GM21576 (cell line): ENCODE data around the gene SPEF1.
A peak's percentile ranks its signal among the peaks of the same experiment; 100 is the strongest.
"Not testable (repeated sequence)": the region's sequence is repeated elsewhere in the genome, so short reads cannot be mapped to it uniquely, and the experiment has no call there.

Source experiments
- ATAC-seq: cut with Tn5 transposase; IDR thresholded peaks from one replicate; pipeline ENCODE4 v1.9.1; 2021; ENCODE audit warnings: mild to moderate bottlenecking, moderate library complexity; ENCODE audit not compliant: unreplicated experiment

The SPEF1 gene

GRCh38 chr20:3789201-3789600 lies 8.0 kb upstream of the SPEF1 start:
- not testable (repeated sequence) for ATAC-seq

- ATAC-seq = no peak
These were observed 7.5 kb upstream of the SPEF1 start for GRCh38 chr20:3788685-3789155.

DNA sequence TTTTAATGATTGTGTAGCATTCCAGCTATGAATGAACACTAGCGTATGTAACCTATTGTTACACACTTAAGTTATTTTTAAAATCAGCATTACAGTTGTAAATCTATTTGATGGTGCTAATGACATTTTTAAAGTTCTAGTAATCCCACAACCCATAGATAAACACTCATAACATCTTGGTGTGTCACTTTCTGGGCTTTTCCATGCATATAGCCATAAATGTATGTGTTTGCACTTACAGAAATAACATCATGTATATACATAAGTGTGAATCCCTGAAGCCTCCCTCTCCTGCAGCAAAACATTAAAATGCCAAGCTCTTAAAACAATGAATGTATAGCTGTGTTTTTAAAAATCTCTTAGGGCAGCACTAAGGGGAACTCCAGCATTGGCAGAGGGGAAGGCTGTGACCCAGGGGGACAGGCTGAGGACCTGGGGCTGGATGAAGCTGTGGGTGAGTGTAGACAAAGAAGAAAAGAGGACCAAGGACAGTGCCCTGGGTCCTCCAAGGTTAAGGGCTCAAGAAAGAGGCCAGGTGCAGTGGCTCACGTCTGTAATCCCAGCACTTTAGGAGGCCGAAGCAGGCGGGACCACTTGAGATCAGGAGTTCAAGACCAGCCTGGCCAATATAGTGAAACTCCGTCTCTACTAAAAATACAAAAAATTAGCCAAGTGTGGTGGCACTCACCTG lies 6.2 kb upstream of the SPEF1 start:
- ATAC-seq = no peak

GRCh38 chr20:3786665-3787323 lies 5.5 kb upstream of the SPEF1 start, which contains the start of gene CENPB:
Gene CENPB (minus strand): TSS chr20:3786740. CDS start chr20:3786483, 257 bp downstream.
- ATAC-seq = peak; percentile 80

GRCh38 chr20:3786126-3786484 lies 4.9 kb upstream of the SPEF1 start:
- ATAC-seq = no peak

DNA sequence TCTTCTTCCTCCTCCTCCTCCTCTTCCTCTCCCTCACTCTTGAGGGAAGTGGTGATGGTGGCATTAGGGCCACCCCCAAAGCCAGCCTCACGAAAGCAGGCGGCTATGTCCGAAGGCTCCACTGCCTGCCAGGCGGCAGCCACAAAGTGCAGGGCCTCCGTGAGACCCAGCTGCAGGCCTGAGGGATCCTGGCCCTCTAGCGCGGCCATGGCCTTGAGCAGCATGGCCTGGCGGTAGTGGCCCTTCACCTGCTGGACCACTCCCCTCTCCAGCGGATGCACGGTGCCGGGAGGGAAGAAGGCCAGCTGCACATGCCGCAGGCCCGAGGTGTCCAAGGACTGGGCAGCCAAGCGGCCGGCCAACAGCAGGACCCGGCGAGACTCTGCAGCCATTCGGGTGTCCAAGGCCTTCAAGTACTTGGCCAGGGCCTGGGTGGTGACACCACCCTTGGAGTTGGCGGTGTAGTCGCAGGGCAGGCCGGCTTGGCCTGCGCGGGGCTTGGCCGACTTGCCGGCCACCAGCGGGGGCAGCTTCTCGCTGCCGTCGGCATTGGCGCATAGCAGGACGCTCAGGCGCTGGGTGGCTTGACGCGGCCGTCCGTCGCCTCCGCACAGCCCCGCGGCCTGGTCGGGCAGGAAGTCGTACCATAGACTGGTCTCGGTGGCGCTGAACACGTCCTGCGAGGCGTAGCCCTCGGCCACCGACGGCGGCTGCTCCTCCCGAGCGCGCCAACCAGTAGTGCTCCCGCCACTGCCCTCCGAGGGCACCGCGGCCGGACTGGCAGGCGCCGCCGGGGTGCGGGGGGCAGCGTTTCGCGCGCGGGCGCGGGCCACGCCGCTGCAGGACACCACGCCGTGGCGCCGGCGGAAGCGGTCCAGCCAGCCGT lies 4.2 kb upstream of the SPEF1 start:
- no peak for ATAC-seq

DNA sequence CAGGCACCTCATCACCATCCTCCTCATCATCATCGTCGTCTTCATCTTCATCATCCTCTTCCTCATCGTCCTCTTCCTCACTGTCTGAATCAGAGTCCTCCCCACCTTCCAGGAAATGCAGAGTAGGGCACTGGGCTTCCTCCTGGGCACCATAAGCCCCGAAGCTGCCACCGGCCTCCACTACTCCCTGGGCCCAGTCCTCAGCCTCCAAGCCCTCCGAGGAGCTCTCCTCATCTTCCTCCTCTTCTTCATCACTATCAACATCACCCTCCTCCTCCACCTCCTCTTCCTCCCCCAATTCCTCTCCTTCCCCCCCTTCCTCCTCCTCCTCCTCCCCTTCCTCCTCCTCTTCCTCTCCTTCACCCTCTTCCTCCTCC lies 3.6 kb upstream of the SPEF1 start:
- no peak for ATAC-seq

DNA sequence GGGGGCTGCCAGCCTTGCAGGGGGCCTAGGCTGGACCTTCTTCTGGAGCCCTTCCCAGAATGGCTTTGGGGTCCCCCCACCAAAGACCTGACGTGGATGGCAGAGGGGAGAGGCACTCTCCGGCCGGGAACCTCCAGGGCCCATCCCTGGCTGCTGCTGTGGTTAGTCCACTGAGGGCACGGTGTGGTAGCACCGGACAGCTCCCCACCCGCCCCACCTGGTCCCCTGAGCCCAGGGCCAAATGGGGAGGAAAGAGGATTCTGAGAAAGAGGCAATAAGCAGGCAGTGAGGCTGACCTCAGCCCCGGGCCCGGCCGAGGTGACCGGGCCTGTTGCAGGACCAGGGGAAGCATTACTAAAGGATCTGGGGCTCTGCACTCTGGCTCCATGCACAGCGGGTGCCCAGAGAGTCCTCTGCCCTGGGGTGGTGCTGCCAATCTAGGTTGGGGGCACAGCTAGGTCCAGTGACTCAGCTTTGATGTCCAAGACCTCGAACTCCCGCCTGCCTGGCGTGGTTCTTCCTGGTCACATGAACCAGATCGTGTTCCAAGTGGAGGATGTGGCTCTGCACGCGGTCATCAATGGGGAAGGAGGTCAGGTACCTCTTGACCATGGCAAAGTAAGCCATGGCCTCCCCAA lies 3.1 kb upstream of the SPEF1 start:
- ATAC-seq = no peak

- no peak for ATAC-seq
These were observed 2.4 kb upstream of the SPEF1 start for GRCh38 chr20:3783511-3784195.

- ATAC-seq = no peak
These were observed 1.8 kb upstream of the SPEF1 start for GRCh38 chr20:3783068-3783489.

DNA sequence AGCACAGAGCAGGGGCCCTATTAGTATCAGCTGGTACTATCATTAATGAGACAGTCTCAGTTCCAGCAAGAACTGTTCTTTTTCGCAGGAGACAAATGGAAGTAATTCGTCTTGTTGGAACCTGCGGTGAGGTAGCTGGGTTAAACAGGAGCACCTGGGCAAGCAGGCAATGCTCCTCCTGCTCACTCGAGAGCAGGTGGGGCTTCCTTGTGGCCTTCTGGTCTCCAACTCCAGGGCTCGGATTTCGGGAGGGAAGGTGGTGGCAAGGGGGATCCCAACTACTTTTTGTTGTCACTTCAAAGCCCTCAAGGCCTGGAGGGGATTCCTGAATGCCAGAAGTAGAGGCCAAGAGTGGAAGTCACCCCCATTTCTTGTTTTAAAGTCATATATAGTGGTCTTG lies 1.3 kb upstream of the SPEF1 start:
- no peak for ATAC-seq

GRCh38 chr20:3778976-3779375 lies 2.3 kb downstream of the SPEF1 start:
- no peak for ATAC-seq

DNA sequence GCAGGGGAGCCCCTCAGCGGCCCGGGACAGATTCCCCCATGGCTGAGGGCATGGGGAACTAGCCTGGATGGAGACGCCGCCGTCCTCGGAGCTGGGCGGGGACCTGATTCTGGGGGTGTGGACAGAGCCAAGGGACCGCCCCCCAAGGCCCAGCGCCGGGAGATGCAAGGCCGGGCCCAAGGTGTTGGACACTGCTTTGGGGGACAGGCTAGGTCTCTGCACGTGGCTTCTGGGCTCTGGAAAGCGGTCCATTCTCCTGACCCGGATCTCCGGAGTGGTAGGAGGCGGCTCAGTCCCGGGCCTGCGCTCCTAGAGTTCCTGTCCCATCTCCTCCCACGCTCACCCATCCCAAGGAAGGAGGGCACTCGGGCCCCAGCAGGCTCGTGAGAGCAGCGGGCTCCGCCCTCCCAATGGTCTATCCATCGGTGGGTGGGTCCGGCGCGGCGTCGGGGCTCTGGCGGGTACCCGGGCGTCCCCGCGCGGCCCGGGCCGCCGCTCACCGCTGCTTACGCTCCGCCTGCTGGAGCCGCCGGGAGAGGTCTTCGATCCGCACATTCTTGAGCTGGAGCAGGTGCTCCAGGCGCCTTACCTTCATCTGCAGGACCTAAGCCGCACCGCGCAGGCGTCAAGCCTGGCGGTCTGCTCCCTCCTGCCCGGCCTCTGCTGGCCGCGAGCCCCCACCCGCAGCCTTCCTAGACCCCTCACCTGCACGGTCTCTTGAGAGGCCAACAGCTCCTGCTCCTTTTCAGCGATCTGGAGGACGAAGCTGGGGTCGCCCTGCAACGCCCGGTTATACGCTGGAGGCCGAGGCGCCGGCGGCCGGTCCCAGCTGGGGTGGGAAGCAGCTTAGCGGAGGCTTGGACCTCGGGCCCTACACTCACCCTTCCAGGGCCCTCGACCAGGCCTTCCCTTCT lies 3.3 kb downstream of the SPEF1 start:
- no peak for ATAC-seq

DNA sequence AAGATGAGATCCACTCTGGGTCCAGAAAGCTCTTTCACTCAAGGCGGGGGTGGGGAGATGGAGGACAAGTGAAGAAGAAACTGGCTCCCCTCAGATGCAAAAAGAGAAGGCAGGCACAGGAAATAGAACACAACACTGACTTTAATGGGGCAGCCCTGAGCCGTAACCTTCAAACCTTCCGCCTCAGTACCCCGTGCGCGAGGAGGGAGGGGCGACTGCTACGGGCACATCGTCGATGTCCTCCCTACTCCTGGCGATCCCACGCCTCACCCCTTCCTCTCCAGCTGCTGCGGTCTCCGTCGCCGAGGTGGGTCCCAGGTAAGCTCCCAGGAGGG lies 3.9 kb downstream of the SPEF1 start:
- no peak for ATAC-seq

DNA sequence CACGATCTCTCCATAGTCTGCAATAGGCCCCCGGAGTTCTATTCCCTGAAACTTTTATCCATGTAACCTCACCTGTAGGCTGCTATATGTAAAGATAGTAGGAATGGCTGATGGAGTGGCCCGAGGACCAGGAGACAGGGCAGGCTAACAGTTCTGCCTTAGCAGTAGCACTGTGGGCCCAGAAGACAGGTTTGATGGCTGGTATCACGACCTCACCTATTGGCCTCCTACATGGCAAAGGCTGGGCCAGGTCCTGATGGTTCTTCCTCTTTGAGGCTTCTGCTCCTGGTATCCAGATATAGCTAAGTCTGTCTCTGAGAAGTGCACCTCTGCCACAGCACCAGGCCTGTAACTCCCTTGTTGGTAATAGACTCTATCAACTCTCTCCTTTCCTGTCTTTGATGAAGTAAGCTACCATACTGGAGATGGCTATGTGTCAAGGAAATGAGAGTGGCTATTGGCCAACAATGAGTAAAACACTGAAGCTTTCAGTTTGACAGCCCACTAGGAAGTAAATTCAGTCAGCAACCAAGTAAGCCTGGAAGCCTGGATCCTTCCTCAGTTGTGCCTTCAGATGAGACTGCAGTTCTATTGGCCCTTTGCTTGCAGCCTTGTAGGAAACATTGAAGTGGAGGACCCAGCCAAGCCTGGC lies 5.7 kb downstream of the SPEF1 start:
- ATAC-seq = no peak

GRCh38 chr20:3771552-3772058 lies 9.6 kb downstream of the SPEF1 start:
- ATAC-seq = no peak

- peak; percentile 48 for ATAC-seq
These were observed 12.7 kb downstream of the SPEF1 start for GRCh38 chr20:3768342-3769130.
